ENCODE measurements around the gene RASGRP3. TPM values are rescaled to one million over a fixed set of nuclear protein-coding genes. Genes with fewer than 3 reads are reported as not detected.

RASGRP3 gene
- total RNA-seq, 1 experiment from 2014 or later: 0.59 TPM

GRCh38 chr2:33581872-33582271 is 105.4 kb downstream of the RASGRP3 start:
- Histone ChIP-seq H2AFZ (ENCODE audit: low read depth, low read length, poor library complexity, severe bottlenecking) (no peak overlapping the region), H3K79me2 (ENCODE audit: insufficient read depth, low read length) (no peaks in the 10 kb centered on the region), H3K9me2 (ENCODE audit: insufficient read depth) (no peaks in the 10 kb centered on the region), H3K4me2 (ENCODE audit: low read length) (no peak overlapping the region), H3K4me1 (ENCODE audit: control insufficient read depth in 1 of 2, insufficient read depth in 2 of 2, low read length in 2 of 2) (no peaks in the 10 kb centered on the region), H4K20me1 (ENCODE audit: insufficient read depth) (no peaks in the 10 kb centered on the region), H3K4me3 (replicated peaks in 1 of 2; ENCODE audit: low read depth in 1 of 2, low read length in 2 of 2) (no peak overlapping the region), H3K27me3 (ENCODE audit: insufficient read depth, low read length) (no peaks in the 10 kb centered on the region), H3K9me3 (ENCODE audit: control insufficient read depth in 1 of 2, insufficient read depth in 1 of 2, low read depth in 1 of 2, low read length in 2 of 2) (no peaks in the 10 kb centered on the region), H3K27ac (ENCODE audit: low read depth, low read length) (no peak overlapping the region), H3K9ac (ENCODE audit: low read length) (no peak overlapping the region), H3K36me3 (ENCODE audit: control insufficient read depth in 1 of 2, insufficient read depth in 2 of 2, low read length in 2 of 2) (peaks cover 9 to 14% of the 10 kb centered on the region in 2 experiments)
- TF ChIP-seq CTCF (IDR thresholded peaks at IDR 0.05 in 2 of 3, conservative IDR thresholded peaks at IDR 0.05 in 1 of 3; ENCODE audit: borderline replicate concordance in 1 of 3, insufficient read depth in 1 of 3, low read depth in 2 of 3, low read length in 2 of 3) (no peak), REST (IDR thresholded peaks at IDR 0.05; ENCODE audit: low read depth) (no peak), EZH2phosphoT487 (IDR thresholded peaks at IDR 0.05; ENCODE audit: borderline replicate concordance) (no peak), SIN3A (IDR thresholded peaks at IDR 0.05; ENCODE audit: low read depth) (no peak), POLR2AphosphoS5 (IDR thresholded peaks at IDR 0.05; ENCODE audit: low read depth, low read length) (no peak), ZNF274 (IDR thresholded peaks at IDR 0.05; ENCODE audit: low read depth, low read length) (no peak), ELF1 (IDR thresholded peaks at IDR 0.05; ENCODE audit: borderline replicate concordance, low read depth) (no peak), ZBTB33 (IDR thresholded peaks at IDR 0.05; ENCODE audit: extremely low read depth, insufficient replicate concordance, low read length) (no peak)
- POLR2A ChIA-PET: no interaction called here
- BruUV-seq (replicated peaks): no TSS peak
- no peak for DNase-seq (ENCODE audit: low read depth, low spot score)
- RAD21 ChIA-PET (ENCODE audit: low non-redundant PET in 1 of 2, low total read pairs in 2 of 2, uncharacterized antibody in 2 of 2, unreplicated experiment in 2 of 2): no interaction called here
- CTCF ChIA-PET: interaction anchor here (1.8 to 2.6 kb wide), 3 partner anchors 14 to 202 kb away, joined by 6 to 24 read pairs (median 23); no protein-coding TSS in a partner anchor
- ATAC-seq: no peak
- intact Hi-C loops (cut with micrococcal nuclease): loop anchor here (2.0 to 10.0 kb wide), 5 partner anchors 107 to 810 kb away; partner anchors contain the start of genes LTBP1 and RASGRP3

Data from HCT116 (cell line).